ENCODE measurements around the gene USP24.

Gene USP24

GRCh38 chr1:55155522-55155921 is 59.6 kb downstream of the USP24 start:
- DNase-seq: peak; percentile 21

GRCh38 chr1:55154616-55155015 is 60.5 kb downstream of the USP24 start:
- no peak for DNase-seq

- no peak for DNase-seq
Observed at GRCh38 chr1:55153031-55153430, 62.1 kb downstream of the USP24 start.

- no peak for DNase-seq
Observed at GRCh38 chr1:55150880-55151588, 64.1 kb downstream of the USP24 start.

GRCh38 chr1:55148676-55149075 is 66.5 kb downstream of the USP24 start:
- no peak for DNase-seq

- DNase-seq: no peak
Observed at GRCh38 chr1:55147524-55147923, 67.6 kb downstream of the USP24 start.

- no peak for DNase-seq
Observed at GRCh38 chr1:55146781-55147180, 68.4 kb downstream of the USP24 start.

GRCh38 chr1:55144886-55145285 is 70.3 kb downstream of the USP24 start:
- no peak for DNase-seq

- no peak for DNase-seq
Observed at GRCh38 chr1:55143684-55144083, 71.5 kb downstream of the USP24 start.

- DNase-seq: no peak
Observed at GRCh38 chr1:55141295-55141893, 73.8 kb downstream of the USP24 start.

GRCh38 chr1:55140546-55140983 is 74.6 kb downstream of the USP24 start:
- DNase-seq: peak; percentile 64

GRCh38 chr1:55140137-55140536 is 75.0 kb downstream of the USP24 start:
- DNase-seq: no peak

- no peak for DNase-seq
Observed at GRCh38 chr1:55138823-55139222, 76.3 kb downstream of the USP24 start.

- no peak for DNase-seq
Observed at GRCh38 chr1:55134152-55134808, 80.9 kb downstream of the USP24 start.

GRCh38 chr1:55131801-55132200 is 83.4 kb downstream of the USP24 start:
- DNase-seq: no peak

- no peak for DNase-seq
Observed at GRCh38 chr1:55131218-55131617, 83.9 kb downstream of the USP24 start.

- no peak for DNase-seq
Observed at GRCh38 chr1:55129194-55129728, 85.9 kb downstream of the USP24 start.

- no peak for DNase-seq
Observed at GRCh38 chr1:55128418-55128995, 86.7 kb downstream of the USP24 start.

- no peak for DNase-seq
Observed at GRCh38 chr1:55127827-55128343, 87.3 kb downstream of the USP24 start.

- no peak for DNase-seq
Observed at GRCh38 chr1:55124470-55124869, 90.7 kb downstream of the USP24 start.

GRCh38 chr1:55120538-55120937 is 94.6 kb downstream of the USP24 start:
- no peak for DNase-seq

- DNase-seq: no peak
Observed at GRCh38 chr1:55118651-55119329, 96.4 kb downstream of the USP24 start.

- DNase-seq: no peak
Observed at GRCh38 chr1:55117941-55118340, 97.2 kb downstream of the USP24 start.

Data from NCI-H1105 (cell line).